Skin epidermis (tissue), 12 donors: Measurements from ENCODE around the gene ERN2.
"Not testable (repeated sequence)": the region's sequence is repeated elsewhere in the genome, so short reads cannot be mapped to it uniquely, and the experiment has no call there.

Experiments used
- H3K27ac ChIP-seq, 21 experiments: fragments of 200-600 bp; sonication (generic) in 11 of 21; one replicate each; pipeline ENCODE4 v1.5.0; 2020; ENCODE audit warnings: mild to moderate bottlenecking in 3 of 21, inconsistent platforms in 2 of 21, moderate library complexity in 2 of 21
- H3K4me3 ChIP-seq, 7 experiments: fragments of 200-600 bp; sonication (generic) in 2 of 7; one replicate each; pipeline ENCODE4 v1.5.0; 2020; ENCODE audit warnings: inconsistent platforms in 2 of 7, mild to moderate bottlenecking in 2 of 7, moderate library complexity in 1 of 7

Gene ERN2

DNA sequence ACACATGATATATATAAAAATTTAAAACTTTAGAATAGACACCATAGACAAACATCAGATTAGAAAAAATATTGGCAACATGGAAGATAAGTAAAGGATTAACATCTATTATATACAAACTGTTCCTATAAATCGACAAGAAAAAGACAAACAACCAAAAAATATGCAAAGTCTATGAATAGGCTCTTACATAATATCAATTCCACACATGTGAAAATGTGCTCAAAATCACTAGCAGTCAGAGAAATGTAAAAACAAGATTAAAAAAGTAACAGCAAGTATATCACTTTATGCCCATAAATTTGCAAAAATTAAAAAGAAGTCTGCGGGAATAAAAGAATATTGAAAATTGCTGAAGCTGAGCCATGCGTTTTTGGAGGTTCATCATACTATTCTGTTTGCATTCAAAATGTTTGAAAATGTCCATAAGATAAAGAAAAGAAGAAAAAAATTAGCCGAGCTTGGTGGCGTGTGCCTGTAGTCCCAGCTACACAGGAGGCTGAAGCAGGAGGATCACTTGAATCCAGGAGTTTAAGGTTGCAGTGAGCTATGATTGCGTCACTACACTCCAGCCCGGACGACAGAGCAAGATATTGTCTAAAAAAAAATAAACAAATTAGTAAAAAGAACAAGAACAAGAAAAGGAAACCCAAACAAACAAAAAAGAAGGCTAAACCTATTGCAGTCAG, 11.2 kb upstream of the ERN2 start:
- Histone ChIP-seq H3K27ac (no peak overlapping the region), H3K4me3 (no peak overlapping the region)

- not testable (repeated sequence) for H3K27ac ChIP-seq, H3K4me3 ChIP-seq
Measured at GRCh38 chr16:23722613-23723240, 9.7 kb upstream of the ERN2 start.

- H3K4me3 ChIP-seq: no peak overlapping the region
- H3K27ac ChIP-seq: no peak overlapping the region
Measured at GRCh38 chr16:23716484-23716883, 3.5 kb upstream of the ERN2 start.

DNA sequence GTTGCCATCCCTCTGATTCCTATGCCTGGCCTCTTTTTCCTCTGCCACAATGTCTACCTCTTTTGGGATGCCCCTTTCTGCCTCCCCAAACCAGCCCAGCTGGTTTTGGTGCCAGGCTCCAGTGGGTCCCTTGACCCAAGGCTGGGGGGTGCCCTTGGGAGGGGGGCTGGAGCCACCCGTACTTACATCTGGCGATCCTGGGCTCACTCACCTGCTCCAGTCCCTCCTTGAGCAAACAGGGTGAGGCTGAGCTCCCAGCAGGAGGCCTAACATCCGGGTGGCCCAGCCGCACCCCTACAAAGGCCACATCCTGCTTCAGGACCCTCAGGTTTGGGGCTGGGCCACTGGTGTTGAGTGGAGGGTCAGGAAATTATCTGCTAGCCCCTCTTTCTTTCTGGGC, 1.2 kb downstream of the ERN2 start:
- H3K27ac ChIP-seq: no peak overlapping the region
- H3K4me3 ChIP-seq: no peak overlapping the region

DNA sequence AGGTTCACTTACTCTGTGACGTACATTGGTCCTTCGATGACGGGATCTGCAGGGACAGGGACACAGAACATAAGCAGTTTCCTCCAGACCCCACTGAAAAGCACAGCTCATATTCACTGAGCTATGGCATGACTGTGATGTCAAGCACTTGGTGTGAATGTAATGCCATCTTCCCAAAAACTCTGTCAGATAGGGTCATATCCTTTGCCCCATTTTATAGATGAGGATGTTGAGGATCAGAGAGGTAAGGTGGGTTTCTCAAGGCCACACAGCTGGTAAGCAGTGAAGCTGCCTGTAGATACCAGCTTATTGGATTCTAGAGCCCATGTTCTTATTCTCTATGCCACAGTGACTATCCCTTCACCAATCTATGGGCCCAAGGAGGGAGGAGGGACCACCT, 2.5 kb downstream of the ERN2 start:
- H3K27ac ChIP-seq: no peak overlapping the region
- H3K4me3 ChIP-seq: no peak overlapping the region

DNA sequence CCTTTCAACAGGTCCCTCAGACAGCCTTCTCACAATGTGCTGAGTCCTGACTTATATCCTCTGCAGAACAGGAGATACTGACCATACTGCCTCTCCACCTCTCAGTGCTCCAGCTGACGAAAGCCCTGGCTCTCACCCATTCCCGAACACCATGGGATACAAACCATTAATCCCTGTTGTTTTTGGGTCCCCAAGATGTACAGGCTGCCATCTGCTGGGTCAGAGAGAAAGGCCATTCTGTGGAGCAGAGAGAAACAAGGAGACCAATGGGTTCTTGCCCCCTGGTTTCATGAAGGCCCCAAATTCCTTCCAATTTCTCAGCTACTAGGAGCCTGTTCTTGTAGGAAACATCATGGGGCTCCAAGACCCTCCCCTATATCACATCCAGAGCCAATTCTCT, 3.0 kb downstream of the ERN2 start:
- no peak overlapping the region for H3K4me3 ChIP-seq
- H3K27ac ChIP-seq: no peak overlapping the region

DNA sequence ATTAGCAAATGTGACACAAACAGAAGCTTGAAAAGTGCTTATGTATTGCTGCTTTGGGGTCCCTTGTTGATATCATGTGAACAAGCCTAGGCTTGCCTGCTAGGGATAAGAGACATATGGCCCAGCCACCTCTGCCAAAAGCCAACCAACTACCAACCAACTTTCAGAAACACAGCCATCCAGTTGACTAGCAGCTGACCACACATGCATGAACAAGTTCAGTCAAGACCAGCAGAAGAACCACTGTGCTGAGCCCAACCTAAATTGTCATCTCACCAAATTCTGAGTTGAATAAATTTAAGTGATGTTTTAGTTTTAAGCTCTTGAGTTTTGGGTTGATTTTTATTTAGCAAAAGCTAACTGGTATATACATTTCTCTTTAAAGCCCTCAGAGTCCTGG, 3.5 kb downstream of the ERN2 start:
- H3K4me3 ChIP-seq: no peak overlapping the region
- no peak overlapping the region for H3K27ac ChIP-seq

GRCh38 chr16:23706439-23706838, 6.6 kb downstream of the ERN2 start:
- Histone ChIP-seq H3K27ac (no peak overlapping the region), H3K4me3 (no peak overlapping the region)

- Histone ChIP-seq H3K27ac (no peak overlapping the region), H3K4me3 (no peak overlapping the region)
Measured at GRCh38 chr16:23705517-23705902, 7.5 kb downstream of the ERN2 start.

- no peak overlapping the region for H3K4me3 ChIP-seq
- H3K27ac ChIP-seq: no peak overlapping the region
Measured at GRCh38 chr16:23704772-23705516, 8.1 kb downstream of the ERN2 start.

DNA sequence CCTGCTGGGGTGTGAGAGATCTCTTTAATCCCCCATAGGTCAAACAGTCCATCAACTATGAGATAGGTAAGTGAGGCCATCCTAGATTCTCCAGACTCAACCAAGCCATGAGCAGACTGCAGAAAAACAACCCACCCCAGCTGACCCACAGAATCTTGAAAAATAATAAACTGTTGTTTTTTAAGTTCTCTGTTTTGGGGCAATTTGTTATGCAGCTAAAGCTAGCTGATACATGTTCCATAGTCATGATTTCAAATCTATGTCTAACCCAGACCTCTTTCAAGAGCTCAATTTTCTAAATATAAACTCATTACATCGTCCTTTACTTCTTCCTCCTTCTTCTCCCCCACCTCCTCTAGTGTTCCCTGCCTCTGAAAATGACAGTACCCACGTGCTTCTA, 10.1 kb downstream of the ERN2 start:
- Histone ChIP-seq H3K4me3 (no peak overlapping the region), H3K27ac (no peak overlapping the region)

DNA sequence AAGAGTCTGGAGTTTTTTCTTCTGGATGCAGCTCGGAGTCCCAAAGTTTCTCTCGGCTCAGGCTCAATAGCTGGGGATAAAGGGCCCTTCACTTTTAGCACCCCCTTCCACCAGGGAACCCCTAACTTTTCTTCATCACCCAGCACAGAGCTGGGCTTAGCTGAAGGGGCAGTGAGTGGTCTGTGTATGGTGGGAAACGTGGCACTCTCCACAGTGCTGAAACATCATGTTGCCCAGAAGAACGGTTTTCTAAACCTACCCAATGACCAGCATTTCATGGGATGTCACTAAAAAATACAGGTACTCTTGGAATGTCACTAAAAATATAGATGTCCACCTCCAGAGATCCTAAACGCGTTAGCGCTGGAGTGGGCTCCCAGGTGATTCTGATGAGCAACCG, 12.0 kb downstream of the ERN2 start:
- H3K4me3 ChIP-seq: no peak overlapping the region
- H3K27ac ChIP-seq: no peak overlapping the region

GRCh38 chr16:23700509-23700908, 12.5 kb downstream of the ERN2 start:
- no peak overlapping the region for H3K27ac ChIP-seq
- H3K4me3 ChIP-seq: no peak overlapping the region

GRCh38 chr16:23700093-23700492, 12.9 kb downstream of the ERN2 start:
- no peak overlapping the region for H3K4me3 ChIP-seq
- no peak overlapping the region for H3K27ac ChIP-seq

DNA sequence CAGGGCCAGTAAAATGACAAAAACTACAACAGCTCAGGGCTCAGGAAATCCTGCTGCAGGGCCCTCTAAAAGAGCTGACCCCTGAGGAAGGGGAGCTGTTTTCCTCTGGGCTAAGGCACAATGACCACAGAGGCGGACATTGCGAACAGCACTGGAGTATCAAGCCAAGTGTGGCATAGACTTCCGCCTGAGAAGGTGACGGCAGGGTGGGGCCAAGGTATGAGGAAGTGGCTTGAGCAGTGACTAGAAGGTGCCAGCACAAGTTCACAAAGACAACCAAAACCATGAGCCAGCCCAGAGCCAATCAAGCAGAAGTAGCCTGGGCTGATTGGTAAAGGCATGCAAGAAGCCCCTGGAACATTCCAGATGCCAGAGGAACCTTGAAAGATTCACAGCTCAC, 13.9 kb downstream of the ERN2 start:
- Histone ChIP-seq H3K27ac (no peak overlapping the region), H3K4me3 (no peak overlapping the region)

DNA sequence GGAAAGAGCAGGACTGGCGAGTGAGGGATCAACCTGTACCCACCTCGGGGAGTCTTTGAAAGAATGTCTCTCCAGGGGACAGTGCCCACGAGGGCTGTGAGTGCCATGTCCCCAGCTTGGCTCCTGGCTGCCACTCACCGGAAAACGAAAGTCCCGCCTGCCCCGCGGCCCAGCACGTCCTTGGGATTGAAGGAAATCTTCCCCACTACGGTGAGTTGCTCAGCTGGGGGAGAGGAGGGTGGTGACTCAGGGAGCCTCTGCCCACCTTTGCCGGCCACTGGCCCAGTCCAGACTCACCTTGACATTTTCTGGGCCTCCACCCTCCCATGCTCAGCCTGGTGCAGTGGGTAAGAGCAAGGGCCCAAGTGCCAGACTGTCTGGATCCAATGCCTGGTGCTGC, 17.3 kb downstream of the ERN2 start:
- no peak overlapping the region for H3K27ac ChIP-seq
- no peak overlapping the region for H3K4me3 ChIP-seq

DNA sequence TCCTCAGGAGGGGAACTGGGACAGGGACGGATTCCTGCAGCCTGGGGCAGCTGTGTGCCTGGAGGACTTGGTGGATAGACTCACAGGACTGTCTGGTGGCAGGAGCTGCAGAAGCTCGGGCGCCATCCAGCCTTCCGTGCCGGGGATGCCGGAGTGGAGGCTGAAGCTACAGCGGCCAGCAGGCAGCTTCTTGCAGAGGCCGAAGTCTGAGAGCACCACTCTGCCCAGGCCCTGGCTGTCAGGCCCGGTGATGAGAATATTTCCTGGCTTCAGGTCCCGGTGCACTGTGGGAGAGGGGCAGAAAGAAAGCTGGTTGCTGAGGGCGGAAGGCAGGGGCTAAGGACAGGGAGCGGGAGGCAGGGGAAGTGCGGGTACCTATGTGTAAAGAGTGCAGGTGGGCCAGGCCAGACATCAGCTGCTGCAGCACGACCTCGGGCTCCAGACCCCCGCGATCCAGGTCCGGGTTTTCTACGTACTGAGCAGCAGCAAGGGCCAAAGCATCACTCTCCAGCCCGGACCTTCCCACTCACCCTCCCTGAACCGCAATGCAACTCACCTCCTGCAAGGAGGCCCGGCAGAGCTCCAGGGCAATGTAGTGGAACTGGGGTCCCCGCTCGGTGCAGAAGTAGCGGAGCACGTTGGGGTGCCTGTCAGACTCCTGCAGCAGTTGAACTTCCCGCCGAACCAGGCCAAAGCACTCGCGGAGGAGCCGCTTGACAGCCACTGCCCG, 18.2 kb downstream of the ERN2 start:
- Histone ChIP-seq H3K4me3 (no peak overlapping the region), H3K27ac (no peak overlapping the region)

GRCh38 chr16:23694265-23694643, 18.8 kb downstream of the ERN2 start:
- Histone ChIP-seq H3K4me3 (no peak overlapping the region), H3K27ac (no peak overlapping the region)

DNA sequence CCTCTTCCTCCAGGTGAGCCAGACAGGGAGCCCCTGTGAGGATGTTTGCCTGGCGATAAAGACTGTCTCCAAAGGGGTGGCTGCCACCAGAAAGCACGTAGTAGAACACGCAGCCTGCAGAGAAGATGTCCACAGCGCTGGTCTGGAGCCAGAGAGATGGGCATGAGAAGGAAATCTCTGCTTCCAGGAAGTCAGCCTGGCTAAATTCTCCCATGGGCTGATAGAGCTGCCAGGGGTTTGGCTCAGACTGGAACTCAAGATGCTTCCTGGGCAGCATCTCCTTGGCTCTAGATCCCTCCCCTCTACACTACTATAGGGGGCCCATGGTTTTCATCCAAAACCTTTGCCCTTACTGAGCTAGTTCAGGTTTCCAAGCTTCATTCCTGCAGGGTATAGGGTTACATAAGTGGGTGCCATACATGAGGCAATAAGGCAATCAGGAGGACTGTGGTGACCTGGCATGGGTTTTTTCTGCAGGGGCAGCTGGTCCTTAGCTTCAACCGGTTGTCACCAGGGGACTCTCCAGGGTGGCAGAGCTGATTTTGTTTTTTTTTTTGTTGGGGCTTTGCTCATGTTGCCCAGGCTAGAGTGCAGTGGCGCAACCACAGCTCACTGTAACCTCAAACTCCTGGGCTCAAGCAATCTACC, 20.7 kb downstream of the ERN2 start:
- H3K27ac ChIP-seq: no peak overlapping the region
- H3K4me3 ChIP-seq: no peak overlapping the region

- H3K4me3 ChIP-seq: no peak overlapping the region
- no peak overlapping the region for H3K27ac ChIP-seq
Measured at GRCh38 chr16:23691483-23692189, 21.4 kb downstream of the ERN2 start.
